ENCODE data around the gene ST6GAL1.
"Not testable (repeated sequence)": the region's sequence is repeated elsewhere in the genome, so short reads cannot be mapped to it uniquely, and the experiment has no call there.

- not testable (repeated sequence) for TF ChIP-seq POLR2A (IDR thresholded peaks at IDR 0.05); CTCF (IDR thresholded peaks at IDR 0.05 in 4 of 5, conservative IDR thresholded peaks at IDR 0.05 in 1 of 5)
Measured at GRCh38 chr3:186953992-186954699, 23.8 kb downstream of the ST6GAL1 start.

Data from gastrocnemius medialis (tissue), 4 donors.